HG03521 (cell line): ENCODE results near the gene HSD17B4.
"Not testable (repeated sequence)": the region's sequence is repeated elsewhere in the genome, so short reads cannot be mapped to it uniquely, and the experiment has no call there.

ENCODE experiments used
- ATAC-seq: cut with Tn5 transposase; IDR thresholded peaks from one replicate; pipeline ENCODE4 v1.9.1; 2021; ENCODE audit warnings: mild to moderate bottlenecking, moderate library complexity; ENCODE audit not compliant: unreplicated experiment

HSD17B4 gene, protein sequence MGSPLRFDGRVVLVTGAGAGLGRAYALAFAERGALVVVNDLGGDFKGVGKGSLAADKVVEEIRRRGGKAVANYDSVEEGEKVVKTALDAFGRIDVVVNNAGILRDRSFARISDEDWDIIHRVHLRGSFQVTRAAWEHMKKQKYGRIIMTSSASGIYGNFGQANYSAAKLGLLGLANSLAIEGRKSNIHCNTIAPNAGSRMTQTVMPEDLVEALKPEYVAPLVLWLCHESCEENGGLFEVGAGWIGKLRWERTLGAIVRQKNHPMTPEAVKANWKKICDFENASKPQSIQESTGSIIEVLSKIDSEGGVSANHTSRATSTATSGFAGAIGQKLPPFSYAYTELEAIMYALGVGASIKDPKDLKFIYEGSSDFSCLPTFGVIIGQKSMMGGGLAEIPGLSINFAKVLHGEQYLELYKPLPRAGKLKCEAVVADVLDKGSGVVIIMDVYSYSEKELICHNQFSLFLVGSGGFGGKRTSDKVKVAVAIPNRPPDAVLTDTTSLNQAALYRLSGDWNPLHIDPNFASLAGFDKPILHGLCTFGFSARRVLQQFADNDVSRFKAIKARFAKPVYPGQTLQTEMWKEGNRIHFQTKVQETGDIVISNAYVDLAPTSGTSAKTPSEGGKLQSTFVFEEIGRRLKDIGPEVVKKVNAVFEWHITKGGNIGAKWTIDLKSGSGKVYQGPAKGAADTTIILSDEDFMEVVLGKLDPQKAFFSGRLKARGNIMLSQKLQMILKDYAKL

DNA sequence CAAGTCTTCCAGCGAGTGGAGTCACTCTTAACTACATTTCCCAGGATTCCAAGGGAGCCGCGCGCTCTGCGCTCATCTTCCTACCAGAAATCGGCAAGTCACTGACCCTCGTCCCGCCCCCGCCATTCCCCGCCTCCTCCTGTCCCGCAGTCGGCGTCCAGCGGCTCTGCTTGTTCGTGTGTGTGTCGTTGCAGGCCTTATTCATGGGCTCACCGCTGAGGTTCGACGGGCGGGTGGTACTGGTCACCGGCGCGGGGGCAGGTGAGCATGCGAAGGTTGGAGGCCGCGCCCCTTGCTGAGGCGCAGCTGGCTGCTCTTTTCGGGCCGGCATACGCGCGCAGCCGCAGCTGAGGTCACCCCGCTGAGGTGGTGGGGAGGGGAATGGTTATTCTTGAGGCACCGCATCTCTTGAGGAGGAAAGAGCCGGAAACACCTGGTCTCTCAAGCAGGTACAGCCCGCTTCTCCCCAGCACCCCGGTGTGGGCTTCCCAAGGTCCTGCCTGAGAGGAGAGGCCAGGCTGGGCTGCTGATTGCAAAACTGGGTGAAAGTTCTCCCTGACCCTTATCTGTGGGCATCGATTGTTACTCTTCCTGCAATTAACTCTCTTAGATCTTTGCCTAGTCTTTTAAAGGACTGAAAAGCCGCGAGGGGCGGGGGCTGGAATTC, at the start of gene HSD17B4:
Gene HSD17B4 (plus strand): TSS at position 125 of the 667 bp plus-strand sequence. CDS start 79 bp downstream, at position 204.
- peak; percentile 98 for ATAC-seq

DNA sequence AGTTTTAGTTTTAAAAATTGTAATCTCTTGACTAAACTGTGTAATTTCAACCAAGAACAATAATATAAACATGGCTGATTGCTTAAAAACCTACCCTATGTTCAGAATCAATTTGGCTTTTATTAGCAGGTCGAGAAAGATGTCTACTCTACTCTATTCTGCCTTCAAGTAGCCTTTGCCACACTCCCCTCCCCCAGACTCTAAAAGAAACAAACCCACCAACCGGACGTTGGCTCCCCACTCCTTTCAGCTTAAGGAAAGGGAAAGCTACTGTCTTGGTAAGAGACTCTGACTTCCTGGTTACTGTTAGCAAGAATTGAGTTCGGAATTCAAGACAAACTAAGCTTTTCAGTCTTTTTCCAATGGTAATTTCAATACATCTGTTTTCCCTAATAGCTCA, 49.7 kb upstream of the HSD17B4 start:
- ATAC-seq: no peak

DNA sequence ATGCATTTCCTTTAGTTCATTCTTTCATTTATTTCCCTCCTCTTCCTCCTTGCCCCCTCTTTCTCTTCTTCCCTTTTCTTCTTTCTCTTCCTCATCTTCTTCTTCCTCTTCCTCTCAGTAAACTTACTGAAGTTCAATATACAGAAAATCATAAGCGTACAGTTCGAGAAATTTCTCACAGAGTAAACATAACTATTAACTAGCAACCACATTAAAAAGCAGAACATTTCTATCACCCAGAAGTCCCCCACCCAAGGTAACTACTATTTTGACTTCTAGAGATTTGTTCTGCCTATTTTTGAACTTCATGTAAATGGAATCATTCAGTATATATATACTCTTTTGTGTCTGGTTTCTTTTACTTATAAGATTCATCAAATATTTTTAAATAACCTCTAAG, 48.3 kb upstream of the HSD17B4 start:
- no peak for ATAC-seq

DNA sequence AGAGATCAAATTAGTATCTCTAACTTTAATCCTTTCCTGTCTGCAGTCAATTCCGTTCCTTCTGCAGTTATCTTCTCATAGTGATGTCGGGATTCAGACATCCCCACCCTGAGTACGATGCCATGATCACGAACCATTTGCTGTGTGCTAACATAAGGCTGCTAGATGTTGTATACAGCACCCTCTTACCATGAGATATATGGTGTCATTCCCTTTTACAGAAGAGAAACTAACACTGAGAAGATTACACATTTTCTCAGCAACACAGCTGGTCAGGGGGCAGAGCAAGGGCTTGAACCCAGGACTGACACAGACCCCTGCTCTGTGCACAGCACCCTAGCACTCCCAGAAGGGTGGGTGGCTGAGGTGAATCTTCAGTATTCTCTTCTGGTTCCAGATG, 46.9 kb upstream of the HSD17B4 start:
- ATAC-seq: no peak

DNA sequence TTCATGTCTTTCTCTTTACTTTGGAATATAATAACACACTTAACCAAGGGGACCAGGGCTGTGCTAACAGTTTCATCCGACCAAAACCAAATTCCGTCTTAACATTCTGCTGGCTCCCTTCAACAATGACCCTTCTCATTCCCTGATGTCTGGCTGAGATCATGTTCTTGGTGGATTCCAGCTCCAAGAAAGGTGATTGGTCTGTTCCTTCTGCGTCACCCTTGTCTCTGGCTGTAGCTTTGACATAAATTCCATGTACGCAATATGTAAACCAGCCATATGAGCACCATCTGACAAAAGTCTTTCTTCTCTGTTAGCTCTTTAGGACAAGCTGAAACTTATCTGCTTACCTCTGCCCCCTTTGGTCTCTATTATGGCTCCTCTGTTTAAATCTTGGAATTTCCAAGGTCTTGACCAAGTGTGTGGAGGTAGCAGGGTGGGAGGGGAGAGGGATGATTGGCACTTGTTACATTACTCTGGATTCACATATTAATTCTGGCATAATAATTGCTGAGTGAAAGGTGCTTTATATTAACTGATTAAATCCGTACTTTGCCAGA, 45.7 kb upstream of the HSD17B4 start:
- no peak for ATAC-seq

DNA sequence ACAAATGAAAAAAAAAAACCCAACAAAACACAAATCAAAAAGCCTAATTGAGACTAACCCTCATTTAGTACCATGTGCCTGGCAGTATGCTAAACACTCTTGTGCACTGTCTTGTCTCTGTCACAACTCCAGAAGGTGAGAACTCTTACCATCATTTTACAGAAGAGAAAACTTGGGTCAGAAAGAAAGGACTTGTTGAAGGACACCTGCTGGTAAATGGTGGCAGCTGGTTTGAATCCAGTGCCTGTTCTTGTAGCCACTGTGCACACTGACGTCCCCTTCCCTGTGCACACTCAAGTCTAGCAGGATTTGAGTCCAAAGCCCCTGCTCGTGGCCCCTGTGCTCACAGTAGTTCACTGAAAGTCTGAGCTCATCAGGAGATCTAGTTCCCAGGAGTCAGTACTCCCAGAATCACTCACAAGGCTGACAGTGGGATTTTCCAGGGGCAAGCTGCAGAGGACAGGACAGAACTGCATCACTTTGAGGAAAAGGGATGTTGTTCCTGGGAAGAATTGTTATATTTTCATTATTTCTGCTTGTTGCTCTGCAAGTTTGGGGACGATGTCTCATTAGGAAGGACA, 43.0 kb upstream of the HSD17B4 start:
- ATAC-seq: no peak

DNA sequence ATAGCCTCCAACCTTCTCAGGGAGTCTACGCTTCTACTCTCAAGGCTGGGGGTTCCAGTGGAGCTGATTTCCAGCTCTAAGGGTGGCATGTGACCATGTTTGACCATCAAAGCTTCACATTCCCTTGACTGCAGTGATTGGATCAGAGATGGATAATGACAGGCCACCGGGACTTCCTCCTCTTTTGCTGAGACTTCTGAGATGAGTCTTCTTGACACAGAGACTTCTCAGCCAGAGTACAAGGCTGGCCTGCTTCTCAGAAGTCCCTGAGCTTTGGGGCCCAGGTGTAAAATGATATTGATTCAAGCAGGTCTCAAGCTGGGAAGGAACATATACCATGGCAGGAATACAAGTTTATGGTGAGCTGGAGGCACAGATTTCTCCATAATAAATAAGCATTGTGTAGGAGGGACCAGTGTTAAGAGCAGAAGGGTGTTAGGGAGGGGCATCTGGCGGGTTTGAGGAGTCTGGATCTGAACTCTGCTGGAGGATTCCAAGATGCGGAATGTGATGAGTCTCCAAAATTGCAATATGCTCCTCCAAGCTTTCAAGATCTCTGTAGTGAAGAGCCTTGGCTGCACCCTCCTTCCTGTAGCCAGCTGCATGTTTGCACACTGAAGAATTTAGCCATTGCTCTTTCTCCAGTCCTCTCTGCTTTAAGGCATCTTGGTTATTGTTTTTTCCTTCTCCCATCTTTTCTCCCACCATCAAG, 41.7 kb upstream of the HSD17B4 start:
- no peak for ATAC-seq

DNA sequence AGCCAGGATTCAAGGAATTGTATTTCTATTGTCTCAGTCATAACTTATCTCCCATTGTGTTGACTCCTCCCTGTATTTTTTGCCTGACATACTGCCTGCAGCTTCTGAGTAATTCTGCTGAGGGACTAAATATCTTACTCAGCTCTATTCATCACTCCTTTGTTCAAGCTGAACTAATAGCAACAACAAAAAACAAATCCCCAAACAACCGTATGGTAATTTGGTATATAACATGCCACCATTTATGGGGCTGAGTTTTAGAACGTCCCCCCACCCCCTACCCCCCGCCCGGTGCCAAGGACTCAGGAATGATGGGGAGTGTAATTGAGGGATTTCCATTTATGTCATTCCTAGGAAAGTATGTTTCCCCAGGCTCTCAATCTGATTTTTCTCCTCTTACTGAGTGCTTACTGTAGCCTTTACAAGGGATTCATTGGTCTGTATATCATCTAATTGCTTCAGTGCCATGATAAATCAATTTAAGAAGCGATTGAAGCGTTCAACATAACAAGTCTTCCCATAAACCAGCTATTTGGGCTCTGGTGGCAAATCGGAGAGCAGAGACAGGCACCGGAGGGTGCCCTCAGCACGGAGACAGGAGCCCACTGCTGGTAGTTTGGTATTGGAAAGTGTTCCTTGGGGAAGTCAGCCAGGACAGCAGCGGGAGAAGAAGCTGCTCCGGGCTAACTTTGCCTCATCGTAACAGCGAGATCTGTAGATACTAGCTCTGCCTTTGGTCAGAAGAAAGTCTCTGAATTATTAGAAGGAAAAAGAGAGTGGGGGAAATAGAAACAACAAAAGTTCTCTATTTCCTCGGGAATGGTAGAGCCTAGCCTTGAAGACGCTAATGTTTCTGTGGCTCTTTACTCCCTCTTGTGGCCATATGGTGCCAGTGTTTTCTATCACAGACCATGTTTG, 40.7 kb upstream of the HSD17B4 start:
- ATAC-seq: peak; percentile 64

DNA sequence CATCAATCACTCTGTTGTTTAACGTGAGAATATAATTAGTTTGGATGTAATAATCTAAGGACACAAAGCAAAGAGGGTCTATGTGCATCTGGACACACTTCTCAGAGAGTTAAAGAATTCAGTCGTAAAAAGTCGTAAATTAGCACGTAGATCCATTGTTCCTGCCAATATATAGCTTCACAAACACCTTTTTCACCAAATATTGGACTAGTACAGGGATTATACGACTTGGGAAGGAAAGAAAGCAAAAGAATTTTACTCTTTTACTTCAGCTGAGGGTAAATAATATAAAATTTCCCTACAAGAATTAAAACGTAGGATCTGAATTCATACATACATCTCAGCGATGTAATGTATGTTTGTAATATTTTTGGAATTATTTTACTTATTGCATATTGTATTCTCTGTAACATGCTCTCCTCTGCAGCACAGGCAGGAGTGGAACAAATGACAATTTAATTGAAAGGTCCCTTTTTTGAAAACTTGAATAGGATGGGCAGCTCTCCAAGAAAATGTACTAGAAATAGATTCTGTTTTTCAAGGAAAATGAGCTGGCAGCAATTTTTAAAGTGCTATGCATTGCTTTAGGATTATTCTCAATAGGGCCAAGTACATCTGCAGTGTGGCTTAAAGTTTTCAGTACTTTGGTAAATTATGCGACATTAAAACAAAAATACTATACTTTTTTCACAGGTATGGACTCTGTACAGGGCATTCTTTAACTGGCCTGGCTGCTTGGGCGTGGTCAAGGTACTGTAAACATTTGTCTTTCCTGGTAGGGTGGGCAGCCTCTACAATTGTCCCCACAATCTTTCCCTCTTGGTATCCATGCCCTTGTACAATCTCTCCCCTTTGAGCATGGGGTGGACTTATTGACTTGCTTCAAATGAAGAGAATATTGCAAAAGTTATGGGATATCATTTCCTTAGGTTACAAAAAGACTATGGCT, 39.7 kb upstream of the HSD17B4 start:
- ATAC-seq: no peak

DNA sequence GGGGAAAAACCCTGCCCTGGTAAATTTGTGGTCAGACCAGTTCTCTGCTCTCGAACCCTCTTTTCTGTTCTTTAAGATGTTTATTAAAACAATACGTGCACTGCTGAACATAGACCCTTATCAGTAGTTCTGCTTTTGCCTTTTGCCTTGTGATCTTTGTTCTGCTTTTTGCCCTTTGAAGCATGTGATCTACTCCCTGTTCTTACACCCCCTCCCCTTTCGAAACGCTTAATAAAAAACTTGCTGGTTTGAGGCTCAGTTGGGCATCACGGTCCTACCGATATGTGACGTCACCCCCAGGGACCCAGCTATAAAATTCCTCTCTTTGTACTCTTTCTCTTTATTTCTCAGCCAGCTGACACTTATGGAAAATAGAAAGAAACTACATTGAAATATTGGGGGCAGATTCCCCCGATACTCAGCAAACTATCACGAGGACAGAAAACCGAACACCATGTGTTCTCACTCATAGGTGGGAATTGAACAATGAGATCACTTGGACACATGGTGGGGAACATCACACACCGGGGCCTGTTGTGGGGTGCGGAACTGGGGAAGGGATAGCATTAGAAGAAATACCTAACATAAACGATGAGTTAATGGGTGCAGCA, 38.1 kb upstream of the HSD17B4 start:
- ATAC-seq: not testable (repeated sequence)

DNA sequence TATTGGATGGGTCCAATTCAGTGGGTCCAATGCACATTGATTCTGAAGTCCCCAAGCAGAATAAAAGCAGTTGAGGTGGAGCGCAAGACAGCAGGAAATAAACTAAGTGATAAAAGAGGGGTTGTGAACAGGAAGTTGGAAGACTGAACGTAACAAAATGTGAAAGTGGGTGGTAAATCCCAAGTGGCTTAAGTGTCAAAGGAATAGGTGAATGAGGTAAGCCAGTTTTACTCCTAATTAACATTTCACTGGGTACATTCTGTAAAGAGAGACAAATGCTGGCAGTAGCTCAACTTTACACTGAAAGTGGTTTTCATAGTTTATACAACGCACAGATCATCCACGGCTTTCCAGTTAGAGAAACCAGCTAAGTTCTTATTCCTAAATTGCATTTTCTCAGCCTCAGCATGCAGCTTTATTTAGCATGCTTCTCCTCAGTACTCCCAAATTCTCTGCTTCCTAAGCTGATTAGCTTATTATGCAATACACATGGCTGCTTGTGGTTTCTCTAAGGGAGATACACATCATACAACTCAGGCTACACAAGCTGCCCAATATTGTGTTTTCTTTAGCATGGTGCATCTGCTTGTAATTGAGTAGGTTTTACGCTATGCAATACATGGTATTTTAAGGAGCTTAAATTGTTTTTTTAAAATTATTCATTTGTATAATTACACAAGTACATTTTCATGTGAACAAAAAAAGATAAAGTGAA, 34.2 kb upstream of the HSD17B4 start:
- no peak for ATAC-seq

DNA sequence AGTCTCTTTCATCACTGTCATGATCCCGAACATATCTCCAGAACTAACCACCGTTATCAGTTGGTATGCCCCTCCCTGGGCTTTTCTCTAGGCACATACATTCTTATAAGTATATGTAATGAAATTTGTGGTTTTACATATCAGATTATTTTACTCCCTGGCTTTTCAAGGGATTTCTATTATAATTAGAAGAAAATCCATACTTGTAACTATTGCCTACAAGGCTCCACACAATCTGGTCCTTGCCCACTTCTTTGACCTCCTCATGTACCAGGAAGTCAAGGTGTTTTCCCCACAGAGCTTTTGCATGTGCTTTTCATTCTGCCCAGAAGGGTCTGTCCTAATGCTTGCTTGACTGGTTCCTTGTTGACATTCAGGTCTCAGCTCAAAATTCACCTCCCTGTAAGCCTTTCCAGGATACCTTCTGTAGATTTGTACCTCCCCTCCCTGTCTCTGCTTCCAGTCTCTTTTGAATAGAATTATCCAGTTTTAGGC, 33.6 kb upstream of the HSD17B4 start:
- no peak for ATAC-seq

DNA sequence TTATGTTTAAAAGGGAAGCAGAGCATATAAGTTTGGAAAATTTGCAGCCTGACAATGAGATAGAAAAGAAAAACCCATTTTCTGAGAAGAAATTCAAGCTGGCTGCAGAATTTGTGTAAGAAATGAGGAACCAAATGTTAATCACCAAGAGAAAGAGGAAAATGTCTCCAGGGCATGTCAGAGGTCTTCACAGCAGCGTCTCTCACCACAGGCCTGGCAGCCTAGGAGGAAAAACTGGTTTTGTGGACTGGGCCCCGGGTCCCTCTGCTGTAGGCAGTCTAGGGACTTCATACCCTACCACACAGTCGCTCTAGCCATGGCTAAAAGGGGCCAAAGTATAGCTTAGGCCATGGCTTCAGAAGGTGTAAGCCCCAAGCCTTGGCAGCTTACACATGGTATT, 32.1 kb upstream of the HSD17B4 start:
- ATAC-seq: no peak

DNA sequence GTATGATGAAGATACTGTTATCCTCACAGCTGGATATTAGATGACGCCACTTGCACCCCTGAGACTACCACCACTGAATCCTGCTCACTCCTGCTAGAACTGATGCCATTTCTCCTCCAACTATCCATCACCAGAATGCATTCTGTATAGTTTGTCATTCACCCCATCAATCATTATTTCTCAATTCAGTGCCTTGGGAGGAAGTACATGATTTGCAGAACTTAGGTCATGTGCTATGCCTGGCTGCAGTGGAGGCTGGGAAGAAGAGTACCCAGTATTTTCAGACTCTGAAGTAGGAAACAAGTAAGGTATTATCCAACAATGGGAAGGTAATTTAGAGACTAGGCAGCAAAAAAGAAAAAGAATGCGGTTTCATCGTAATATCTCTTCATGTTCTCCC, 26.2 kb upstream of the HSD17B4 start:
- ATAC-seq: no peak

DNA sequence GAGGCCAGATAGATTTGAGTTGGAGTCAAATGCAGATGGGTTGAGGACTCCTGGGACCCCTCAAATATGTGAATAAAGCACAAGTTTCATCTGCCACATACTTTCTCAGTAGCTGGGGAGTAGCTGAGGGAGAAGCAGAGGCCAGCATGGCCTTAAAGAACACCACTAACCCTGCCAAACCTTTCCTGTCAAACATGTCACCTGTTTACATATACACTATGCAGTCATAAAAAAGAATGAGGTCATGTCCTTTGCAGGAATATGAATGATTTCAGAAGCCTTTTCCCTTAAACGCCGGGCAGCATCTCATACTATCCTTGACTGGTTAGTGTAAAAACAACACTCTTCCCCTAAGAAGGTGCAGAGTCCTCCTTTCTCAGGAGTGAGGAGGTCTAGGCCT, 25.2 kb upstream of the HSD17B4 start:
- no peak for ATAC-seq

DNA sequence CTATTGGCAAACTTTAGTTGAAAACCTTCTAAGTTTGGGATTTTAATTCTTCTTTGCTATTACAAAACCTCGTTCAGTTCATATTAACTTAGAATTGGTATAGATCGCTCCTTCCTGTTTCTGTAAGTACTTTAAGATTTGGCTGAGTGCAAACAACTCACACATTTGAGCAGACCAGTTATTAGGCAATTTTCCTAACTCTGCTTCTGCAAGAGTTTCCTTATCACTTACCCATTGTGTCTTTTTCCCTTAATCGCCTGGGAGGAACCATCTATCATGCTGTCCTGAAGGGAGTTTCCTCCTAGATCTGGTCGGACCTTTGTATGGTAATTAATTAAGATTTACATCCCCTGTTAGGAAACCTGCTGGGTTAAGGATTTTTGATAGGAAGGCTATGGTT, 24.7 kb upstream of the HSD17B4 start:
- not testable (repeated sequence) for ATAC-seq

DNA sequence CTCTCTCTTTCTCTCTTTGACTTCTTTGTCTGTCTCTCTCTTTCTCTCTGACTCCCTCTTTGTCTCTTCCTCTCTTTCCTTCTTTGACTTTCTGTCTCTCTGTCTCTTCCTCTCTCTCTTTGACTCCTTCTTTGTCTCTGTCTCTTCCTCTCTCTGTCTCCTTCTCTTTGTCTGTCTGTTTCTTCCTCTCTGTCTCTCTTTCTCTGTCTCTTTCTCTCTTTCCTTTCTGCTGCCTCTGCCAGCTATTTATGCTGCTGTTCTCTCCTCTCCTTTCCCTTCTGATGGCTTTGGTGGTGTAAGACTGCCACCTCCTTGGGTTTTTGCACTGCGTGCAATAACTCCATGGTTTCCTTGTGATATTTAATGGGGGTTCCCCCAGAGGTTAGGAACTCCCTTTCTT, 24.1 kb upstream of the HSD17B4 start:
- not testable (repeated sequence) for ATAC-seq
